K562 (cell line): Measurements from ENCODE around the gene CALD1.

ENCODE experiments used
- DNMT1 ChIP-seq: fragments of 450-650 bp; IDR thresholded peaks from 2 replicates; pipeline ENCODE4 v1.6.1; 2016; ENCODE audit warnings: antibody characterized with exemption, mild to moderate bottlenecking
- FOXP4 ChIP-seq: sonication (generic); formaldehyde crosslinking; IDR thresholded peaks from 2 replicates; pipeline ENCODE4 v1.8.0; 2022; ENCODE audit warnings: mild to moderate bottlenecking, missing genetic modification reagents, borderline replicate concordance
- GABPB1 ChIP-seq: sonication (generic); formaldehyde crosslinking; IDR thresholded peaks from 2 replicates; pipeline ENCODE4 v1.8.0; 2022; ENCODE audit warnings: mild to moderate bottlenecking, missing genetic modification reagents
- STAG1 ChIP-seq: sonication (generic); formaldehyde crosslinking; IDR thresholded peaks from 2 replicates; pipeline ENCODE4 v1.5.0; 2020; ENCODE audit warnings: missing genetic modification reagents, borderline replicate concordance
- ZNF609 ChIP-seq: sonication (generic); formaldehyde crosslinking; IDR thresholded peaks from 2 replicates; pipeline ENCODE4 v1.8.1; 2023; ENCODE audit warnings: missing genetic modification reagents, mild to moderate bottlenecking, borderline replicate concordance

- no peak for TF ChIP-seq GABPB1
- TF ChIP-seq FOXP4 = no peak
- TF ChIP-seq ZNF609 (CRISPR knock-in tag) = no peak
- no peak for TF ChIP-seq STAG1 (CRISPR knock-in tag)
- TF ChIP-seq DNMT1 = no peak
Observed at GRCh38 chr7:134882481-134882880, 103.0 kb downstream of the CALD1 start.
